Astrocyte (in vitro differentiated cells and primary cell): ENCODE data around the gene PPP2R5C. TPM values are rescaled to one million over a fixed set of nuclear protein-coding genes. Genes with fewer than 3 reads are reported as not detected.

Experiments
- DNase-seq: peaks from one replicate; pipeline ENCODE4 v3.0.0-alpha.2; 2010; ENCODE audit warnings: low read depth
- FAIRE-seq: peaks from 2 replicates; lab custom pipeline; 2011; peaks lifted over from hg19 to GRCh38; lab: Jason Lieb, UNC
- H2AFZ ChIP-seq: 2 replicates; pipeline ENCODE4 v1.6.0; 2012; ENCODE audit warnings: low read depth, low read length, inconsistent platforms
- H3K27ac ChIP-seq: 2 replicates; pipeline ENCODE4 v1.5.1; 2011; ENCODE audit warnings: low read depth, low read length, inconsistent platforms
- H3K27me3 ChIP-seq: 2 replicates; pipeline ENCODE4 v1.6.0; 2011; ENCODE audit warnings: low read length, inconsistent platforms; ENCODE audit not compliant: insufficient read depth
- H3K36me3 ChIP-seq: 2 replicates; pipeline ENCODE4 v1.5.1; 2011; ENCODE audit warnings: low read length, inconsistent platforms; ENCODE audit not compliant: insufficient read depth
- H3K4me1 ChIP-seq: 2 replicates; pipeline ENCODE4 v1.5.1; 2011; ENCODE audit warnings: low read length, inconsistent platforms; ENCODE audit not compliant: insufficient read depth
- H3K4me2 ChIP-seq: 2 replicates; pipeline ENCODE4 v1.6.0; 2012; ENCODE audit warnings: low read length, inconsistent platforms
- H3K4me3 ChIP-seq: 2 replicates; pipeline ENCODE4 v1.5.1; 2011; ENCODE audit warnings: low read depth, mild to moderate bottlenecking, low read length, inconsistent platforms; ENCODE audit not compliant: insufficient read depth
- H3K79me2 ChIP-seq: 2 replicates; pipeline ENCODE4 v1.6.0; 2012; ENCODE audit warnings: mild to moderate bottlenecking, low read length, inconsistent platforms; ENCODE audit not compliant: insufficient read depth
- H3K9ac ChIP-seq: 2 replicates; pipeline ENCODE4 v1.6.0; 2012; ENCODE audit warnings: mild to moderate bottlenecking, low read length, inconsistent platforms
- H3K9me3 ChIP-seq: 2 replicates; pipeline ENCODE4 v1.5.1; 2012; ENCODE audit warnings: low read depth, mild to moderate bottlenecking, low read length, inconsistent platforms; ENCODE audit not compliant: insufficient read depth
- H4K20me1 ChIP-seq: 2 replicates; pipeline ENCODE4 v1.6.0; 2012; ENCODE audit warnings: low read length, inconsistent platforms; ENCODE audit not compliant: insufficient read depth
- H3K27ac Mint-ChIP-seq: one replicate; pipeline ENCODE4 v1.8.0; 2021; ENCODE audit warnings: mild to moderate bottlenecking, mixed read lengths; ENCODE audit not compliant: unreplicated experiment
- H3K27me3 Mint-ChIP-seq: one replicate; pipeline ENCODE4 v1.8.0; 2021; ENCODE audit warnings: low read depth, mixed read lengths; ENCODE audit not compliant: unreplicated experiment
- H3K36me3 Mint-ChIP-seq: one replicate; pipeline ENCODE4 v1.8.0; 2021; ENCODE audit warnings: low read depth, mixed read lengths; ENCODE audit not compliant: unreplicated experiment
- H3K4me1 Mint-ChIP-seq: one replicate; pipeline ENCODE4 v1.8.0; 2021; ENCODE audit warnings: low read depth, mixed read lengths; ENCODE audit not compliant: unreplicated experiment
- H3K4me3 Mint-ChIP-seq: one replicate; pipeline ENCODE4 v1.8.0; 2021; ENCODE audit warnings: mild to moderate bottlenecking, moderate library complexity, mixed read lengths; ENCODE audit not compliant: unreplicated experiment
- H3K9me3 Mint-ChIP-seq: one replicate; pipeline ENCODE4 v1.8.0; 2021; ENCODE audit warnings: mild to moderate bottlenecking, mixed read lengths; ENCODE audit not compliant: unreplicated experiment
- EZH2 ChIP-seq: IDR thresholded peaks from 2 replicates; pipeline ENCODE4 v1.6.1; 2012; ENCODE audit warnings: mild to moderate bottlenecking, low read length, inconsistent platforms; ENCODE audit not compliant: insufficient read depth
- total RNA-seq: library from RNA; stranded (reverse); gene quantifications from 2 replicates; pipeline ENCODE4 v1.2.1, GENCODE V29; 2021
- TF ChIP-seq, protein P1 (sequence below): IDR thresholded peaks from 2 replicates; pipeline ENCODE4 v1.5.1; 2011; ENCODE audit warnings: low read depth, mild to moderate bottlenecking, inconsistent platforms, low read length, moderate library complexity; ENCODE audit not compliant: insufficient read depth

Gene PPP2R5C
- total RNA-seq, 1 donor from 2014 or later, result 102 TPM

DNA sequence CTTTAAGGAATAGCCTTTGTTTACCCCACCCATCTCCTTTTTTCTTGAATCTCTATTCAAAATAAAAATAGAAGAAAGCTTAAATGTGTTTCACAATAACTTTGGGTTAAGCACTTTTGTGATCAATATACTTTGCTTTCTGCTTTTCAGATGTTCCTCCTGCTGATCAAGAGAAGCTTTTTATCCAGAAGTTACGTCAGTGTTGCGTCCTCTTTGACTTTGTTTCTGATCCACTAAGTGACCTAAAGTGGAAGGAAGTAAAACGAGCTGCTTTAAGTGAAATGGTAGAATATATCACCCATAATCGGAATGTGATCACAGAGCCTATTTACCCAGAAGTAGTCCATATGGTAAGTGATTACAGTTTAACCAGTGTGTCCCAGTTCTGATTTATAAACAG lies 95.0 kb downstream of the PPP2R5C start:
- Mint-ChIP-seq H3K27me3 (no peaks in the 10 kb centered on the region), H3K4me1 (peaks cover 12% of the 10 kb centered on the region), H3K9me3 (no peaks in the 10 kb centered on the region), H3K4me3 (no peak overlapping the region), H3K36me3 (peaks cover 6% of the 10 kb centered on the region), H3K27ac (no peak overlapping the region)
- H3K4me2 ChIP-seq, result no peak overlapping the region
- TF ChIP-seq EZH2, result no peak
- TF ChIP-seq, protein P1, sequence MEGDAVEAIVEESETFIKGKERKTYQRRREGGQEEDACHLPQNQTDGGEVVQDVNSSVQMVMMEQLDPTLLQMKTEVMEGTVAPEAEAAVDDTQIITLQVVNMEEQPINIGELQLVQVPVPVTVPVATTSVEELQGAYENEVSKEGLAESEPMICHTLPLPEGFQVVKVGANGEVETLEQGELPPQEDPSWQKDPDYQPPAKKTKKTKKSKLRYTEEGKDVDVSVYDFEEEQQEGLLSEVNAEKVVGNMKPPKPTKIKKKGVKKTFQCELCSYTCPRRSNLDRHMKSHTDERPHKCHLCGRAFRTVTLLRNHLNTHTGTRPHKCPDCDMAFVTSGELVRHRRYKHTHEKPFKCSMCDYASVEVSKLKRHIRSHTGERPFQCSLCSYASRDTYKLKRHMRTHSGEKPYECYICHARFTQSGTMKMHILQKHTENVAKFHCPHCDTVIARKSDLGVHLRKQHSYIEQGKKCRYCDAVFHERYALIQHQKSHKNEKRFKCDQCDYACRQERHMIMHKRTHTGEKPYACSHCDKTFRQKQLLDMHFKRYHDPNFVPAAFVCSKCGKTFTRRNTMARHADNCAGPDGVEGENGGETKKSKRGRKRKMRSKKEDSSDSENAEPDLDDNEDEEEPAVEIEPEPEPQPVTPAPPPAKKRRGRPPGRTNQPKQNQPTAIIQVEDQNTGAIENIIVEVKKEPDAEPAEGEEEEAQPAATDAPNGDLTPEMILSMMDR, result no peak
- H3K9ac ChIP-seq, result no peak overlapping the region
- H3K4me1 ChIP-seq, result no peaks in the 10 kb centered on the region
- H3K27ac ChIP-seq, result no peak overlapping the region
- FAIRE-seq (peak; percentile 20), DNase-seq (no peak)
- no peaks in the 10 kb centered on the region for H3K27me3 ChIP-seq
- H3K4me3 ChIP-seq, result no peak overlapping the region
- H4K20me1 ChIP-seq, result peaks cover 80% of the 10 kb centered on the region
- H3K9me3 ChIP-seq, result no peaks in the 10 kb centered on the region
- no peak overlapping the region for H2AFZ ChIP-seq
- no peaks in the 10 kb centered on the region for H3K36me3 ChIP-seq
- peaks cover 81% of the 10 kb centered on the region for H3K79me2 ChIP-seq

GRCh38 chr14:101857226-101857625 lies 95.7 kb downstream of the PPP2R5C start:
- no peaks in the 10 kb centered on the region for H3K27me3 Mint-ChIP-seq

More at GRCh38 chr14:101857226-101857625, 95.7 kb downstream of the PPP2R5C start:
- no peak for DNase-seq
- Histone ChIP-seq H3K9ac (no peak overlapping the region), H3K79me2 (peaks cover 74% of the 10 kb centered on the region), H3K4me3 (no peak overlapping the region), H3K9me3 (no peaks in the 10 kb centered on the region), H3K4me1 (no peaks in the 10 kb centered on the region), H2AFZ (no peak overlapping the region), H3K4me2 (no peak overlapping the region), H3K27ac (no peak overlapping the region), H3K36me3 (no peaks in the 10 kb centered on the region), H4K20me1 (peaks cover 80% of the 10 kb centered on the region), H3K27me3 (no peaks in the 10 kb centered on the region)
- no peak overlapping the region for H3K4me3 Mint-ChIP-seq
- H3K36me3 Mint-ChIP-seq, result peaks cover 7% of the 10 kb centered on the region
- H3K4me1 Mint-ChIP-seq, result peaks cover 14% of the 10 kb centered on the region
- H3K27ac Mint-ChIP-seq, result no peak overlapping the region
- TF ChIP-seq, protein P1, result no peak
- no peak for TF ChIP-seq EZH2
- FAIRE-seq, result no peak
- no peaks in the 10 kb centered on the region for H3K9me3 Mint-ChIP-seq
